Measurements from ENCODE around the gene ZNF844. TPM values are rescaled to one million over a fixed set of nuclear protein-coding genes. Genes with fewer than 3 reads are reported as not detected.
"Not testable (repeated sequence)": the region's sequence is repeated elsewhere in the genome, so short reads cannot be mapped to it uniquely, and the experiment has no call there.

Gene ZNF844
- total and polyA plus RNA-seq, 12 donors = 2.3 to 22.5 (median 15.6) TPM

- no peak overlapping the region for H3K27ac ChIP-seq
- ATAC-seq (no peak), DNase-seq (no peak)
- H3K27me3 ChIP-seq = no peaks in the 10 kb centered on the region
- TF ChIP-seq, protein P1, sequence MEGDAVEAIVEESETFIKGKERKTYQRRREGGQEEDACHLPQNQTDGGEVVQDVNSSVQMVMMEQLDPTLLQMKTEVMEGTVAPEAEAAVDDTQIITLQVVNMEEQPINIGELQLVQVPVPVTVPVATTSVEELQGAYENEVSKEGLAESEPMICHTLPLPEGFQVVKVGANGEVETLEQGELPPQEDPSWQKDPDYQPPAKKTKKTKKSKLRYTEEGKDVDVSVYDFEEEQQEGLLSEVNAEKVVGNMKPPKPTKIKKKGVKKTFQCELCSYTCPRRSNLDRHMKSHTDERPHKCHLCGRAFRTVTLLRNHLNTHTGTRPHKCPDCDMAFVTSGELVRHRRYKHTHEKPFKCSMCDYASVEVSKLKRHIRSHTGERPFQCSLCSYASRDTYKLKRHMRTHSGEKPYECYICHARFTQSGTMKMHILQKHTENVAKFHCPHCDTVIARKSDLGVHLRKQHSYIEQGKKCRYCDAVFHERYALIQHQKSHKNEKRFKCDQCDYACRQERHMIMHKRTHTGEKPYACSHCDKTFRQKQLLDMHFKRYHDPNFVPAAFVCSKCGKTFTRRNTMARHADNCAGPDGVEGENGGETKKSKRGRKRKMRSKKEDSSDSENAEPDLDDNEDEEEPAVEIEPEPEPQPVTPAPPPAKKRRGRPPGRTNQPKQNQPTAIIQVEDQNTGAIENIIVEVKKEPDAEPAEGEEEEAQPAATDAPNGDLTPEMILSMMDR (IDR thresholded peaks at IDR 0.05) = no peak
- peaks cover 0 to 19% (median 5%) of the 10 kb centered on the region in 9 donors for H3K36me3 ChIP-seq
- intact Hi-C loops (cut with DNase I) = loop anchor here in 4 of 10 donors (2.0 to 5.0 kb wide), 2 partner anchors 47 to 49 kb away; partner anchors contain the start of gene ZNF20 (in 4 of the 4)
- H3K9me3 ChIP-seq = peaks cover 0 to 3% (median 0%) of the 10 kb centered on the region in 11 donors
- no peak overlapping the region for H3K4me3 ChIP-seq
- 97 to 98% methylated on average over 3 of the region's 3 CpGs for WGBS, 2 donors
- peaks cover 0 to 23% (median 9%) of the 10 kb centered on the region in 9 donors for H3K4me1 ChIP-seq
These were observed 29.2 kb downstream of the ZNF844 start for GRCh38 chr19:12093777-12094176.

- intact Hi-C loops (cut with DNase I) = no loop called here
- peaks cover 0 to 11% (median 0%) of the 10 kb centered on the region in 11 donors for H3K9me3 ChIP-seq
- DNase-seq (no peak), ATAC-seq (no peak)
- WGBS, 2 donors = 97 to 98% methylated on average over 4 of the region's 4 CpGs
- peaks cover 0 to 19% (median 5%) of the 10 kb centered on the region in 9 donors for H3K36me3 ChIP-seq
- peaks cover 0 to 23% (median 9%) of the 10 kb centered on the region in 9 donors for H3K4me1 ChIP-seq
- TF ChIP-seq, protein P1 (IDR thresholded peaks at IDR 0.05) = no peak
- H3K4me3 ChIP-seq = no peak overlapping the region
- H3K27me3 ChIP-seq = no peaks in the 10 kb centered on the region
- no peak overlapping the region for H3K27ac ChIP-seq
These were observed 30.7 kb downstream of the ZNF844 start for GRCh38 chr19:12095111-12095790.

DNA sequence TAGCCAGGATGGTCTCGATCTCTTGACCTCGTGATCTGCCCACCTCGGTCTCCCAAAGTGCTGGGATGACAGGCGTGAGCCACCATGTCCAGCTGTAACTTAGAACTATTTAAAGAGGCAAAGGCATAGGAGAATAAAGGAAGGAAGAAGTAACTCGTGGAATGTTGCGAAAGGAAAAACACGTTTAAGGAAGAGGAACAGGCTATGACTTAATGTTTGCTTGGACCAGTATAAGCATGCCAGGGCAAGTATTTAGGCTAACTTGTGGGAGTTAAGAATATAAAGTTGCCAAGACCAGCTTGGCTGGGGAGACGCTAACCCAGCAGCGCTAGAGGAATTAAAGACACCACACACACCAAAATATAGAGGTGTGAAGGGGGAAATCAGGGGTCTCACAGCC, 33.5 kb downstream of the ZNF844 start:
- H3K4me3 ChIP-seq = no peak overlapping the region
- intact Hi-C loops (cut with DNase I) = no loop called here
- no peak for ATAC-seq
- H3K27me3 ChIP-seq = no peaks in the 10 kb centered on the region
- H3K4me1 ChIP-seq = peaks cover 0 to 11% (median 3%) of the 10 kb centered on the region in 9 donors
- 90 to 92% methylated on average over 9 of the region's 9 CpGs for WGBS, 2 donors
- peaks cover 0 to 36% (median 0%) of the 10 kb centered on the region in 11 donors for H3K9me3 ChIP-seq
- H3K36me3 ChIP-seq = peaks cover 0 to 19% (median 5%) of the 10 kb centered on the region in 9 donors
- H3K27ac ChIP-seq = no peak overlapping the region
- DNase-seq = no peak
- TF ChIP-seq, protein P1 (IDR thresholded peaks at IDR 0.05) = no peak

- 97 to 99% methylated on average over 4 of the region's 4 CpGs for WGBS, 2 donors
- ATAC-seq; H3K27ac ChIP-seq; H3K27me3 ChIP-seq; intact Hi-C loops (cut with DNase I); DNase-seq; H3K36me3 ChIP-seq; H3K4me3 ChIP-seq; H3K4me1 ChIP-seq: not testable (repeated sequence)
- H3K9me3 ChIP-seq = peaks cover 0 to 76% (median 0%) of the 10 kb centered on the region in 11 donors
These were observed 39.4 kb downstream of the ZNF844 start for GRCh38 chr19:12103909-12104308.

DNA sequence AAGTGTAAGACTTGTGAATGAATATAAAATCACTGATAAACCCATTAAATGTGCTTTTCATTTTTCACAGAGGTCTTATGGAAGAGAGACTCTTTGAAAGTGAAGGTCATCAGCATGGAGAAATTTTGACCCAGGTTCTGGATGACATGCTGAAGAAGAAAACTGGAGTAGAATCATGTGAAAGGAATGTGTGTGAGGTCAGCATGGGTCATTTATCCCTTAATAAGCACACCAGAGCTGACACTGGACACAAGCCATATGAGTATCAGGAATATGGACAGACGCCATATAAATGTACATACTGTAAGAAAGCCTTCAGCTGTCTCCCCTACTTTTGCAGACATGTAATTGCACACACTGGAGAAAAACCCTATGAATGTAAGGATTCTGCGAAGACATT, 46.6 kb downstream of the ZNF844 start:
- TF ChIP-seq, protein P1 (IDR thresholded peaks at IDR 0.05) = no peak
- peaks cover 0 to 49% (median 26%) of the 10 kb centered on the region in 9 donors for H3K36me3 ChIP-seq
- no peak overlapping the region for H3K4me3 ChIP-seq
- intact Hi-C loops (cut with DNase I) = no loop called here
- DNase-seq (no peak), ATAC-seq (no peak)
- no peaks in the 10 kb centered on the region for H3K27me3 ChIP-seq
- no peaks in the 10 kb centered on the region for H3K4me1 ChIP-seq
- H3K9me3 ChIP-seq = peaks cover 0 to 74% (median 0%) of the 10 kb centered on the region in 11 donors
- no peak overlapping the region for H3K27ac ChIP-seq
- WGBS, 2 donors = 42 to 49% methylated on average over 2 of the region's 2 CpGs
